ENCODE results near the gene TOLLIP. TPM values are rescaled to one million over a fixed set of nuclear protein-coding genes. Genes with fewer than 3 reads are reported as not detected.

Gene TOLLIP
- total and polyA plus RNA-seq, 9 of the 15 experiments (the other 6 are each of a cell fraction or from before 2014, with no cell fraction given), result 0.23 to 22.8 (median 7.1) TPM

DNA sequence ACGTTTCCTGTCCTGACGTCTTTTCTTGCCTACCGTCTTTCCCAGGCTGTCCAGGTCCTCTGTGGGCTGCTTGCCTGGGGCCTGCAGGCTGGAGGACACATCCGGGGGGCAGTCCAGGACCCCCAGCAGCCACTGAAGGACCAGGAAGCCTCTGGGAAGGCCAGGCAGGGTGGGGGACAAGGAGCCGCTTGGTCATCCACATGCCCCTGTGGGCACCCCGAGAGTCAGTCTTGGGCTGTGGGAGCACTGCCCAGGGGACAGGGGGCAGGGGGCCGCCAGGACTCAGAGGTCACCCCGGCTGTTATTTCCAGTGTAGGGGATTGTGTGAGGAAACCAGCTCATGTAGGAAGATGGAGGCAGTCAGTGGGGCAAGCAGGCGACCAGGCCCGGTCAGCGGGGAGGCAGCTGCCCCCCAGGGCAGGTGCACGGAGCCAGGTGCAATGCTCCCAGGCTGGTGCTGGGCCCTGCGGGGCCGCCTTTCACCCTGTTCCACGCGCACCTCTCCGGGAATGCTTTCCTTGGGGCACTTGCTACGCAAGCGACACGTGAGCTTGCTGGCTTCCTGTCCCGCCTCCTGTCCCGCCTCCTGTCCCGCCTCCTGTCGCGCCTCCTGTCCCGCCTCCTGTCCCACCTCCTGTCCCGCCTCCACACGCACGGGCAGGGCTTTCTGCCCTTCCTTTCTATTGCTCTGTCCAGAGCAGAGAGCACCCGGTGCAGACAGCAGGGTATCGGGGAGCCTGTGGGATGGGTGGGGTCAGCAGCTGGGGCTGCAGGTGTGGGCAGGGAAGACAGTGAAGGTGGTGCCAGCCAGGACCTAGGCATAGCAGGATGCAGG, 47.0 kb downstream of the TOLLIP start (continued):
- no peak for TF ChIP-seq CAMTA2 (CRISPR knock-in tag; conservative IDR thresholded peaks at IDR 0.05)
- TF ChIP-seq FOXK1 (CRISPR knock-in tag; IDR thresholded peaks at IDR 0.05; ENCODE audit: borderline replicate concordance), result no peak
- peak; percentile 80 for TF ChIP-seq PHF20 (IDR thresholded peaks at IDR 0.05; ENCODE audit: partially characterized antibody)
- peak; percentile 86 for TF ChIP-seq MYC (IDR thresholded peaks at IDR 0.05; ENCODE audit: low read depth, low read length)
- TF ChIP-seq MYC (CRISPR knock-in tag; IDR thresholded peaks at IDR 0.05; ENCODE audit: borderline replicate concordance, low read depth), result no peak
- TF ChIP-seq PCBP1 (IDR thresholded peaks at IDR 0.05; ENCODE audit: low read depth, low read length, poor library complexity, severe bottlenecking), result no peak
- TF ChIP-seq CXXC5 (CRISPR knock-in tag; IDR thresholded peaks at IDR 0.05), result peak; percentile 91
- TF ChIP-seq FOXK2 (conservative IDR thresholded peaks at IDR 0.05 in 1 of 2, IDR thresholded peaks at IDR 0.05 in 1 of 2; ENCODE audit: low read depth in 2 of 2), result peak; percentile 33 to 73; a peak in 2 of 4 replicates
- TF ChIP-seq, protein P1, sequence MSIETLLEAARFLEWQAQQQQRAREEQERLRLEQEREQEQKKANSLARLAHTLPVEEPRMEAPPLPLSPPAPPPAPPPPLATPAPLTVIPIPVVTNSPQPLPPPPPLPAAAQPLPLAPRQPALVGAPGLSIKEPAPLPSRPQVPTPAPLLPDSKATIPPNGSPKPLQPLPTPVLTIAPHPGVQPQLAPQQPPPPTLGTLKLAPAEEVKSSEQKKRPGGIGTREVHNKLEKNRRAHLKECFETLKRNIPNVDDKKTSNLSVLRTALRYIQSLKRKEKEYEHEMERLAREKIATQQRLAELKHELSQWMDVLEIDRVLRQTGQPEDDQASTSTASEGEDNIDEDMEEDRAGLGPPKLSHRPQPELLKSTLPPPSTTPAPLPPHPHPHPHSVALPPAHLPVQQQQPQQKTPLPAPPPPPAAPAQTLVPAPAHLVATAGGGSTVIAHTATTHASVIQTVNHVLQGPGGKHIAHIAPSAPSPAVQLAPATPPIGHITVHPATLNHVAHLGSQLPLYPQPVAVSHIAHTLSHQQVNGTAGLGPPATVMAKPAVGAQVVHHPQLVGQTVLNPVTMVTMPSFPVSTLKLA (conservative IDR thresholded peaks at IDR 0.05), result peak; percentile 87 to 92; a peak in 3 of 4 replicates
- peak; percentile 77 for TF ChIP-seq KDM5B (IDR thresholded peaks at IDR 0.05; ENCODE audit: insufficient replicate concordance, low read depth, low read length)
- no peak for TF ChIP-seq RBM22 (IDR thresholded peaks at IDR 0.05; ENCODE audit: low read depth, low read length, poor library complexity, severe bottlenecking)
- TF ChIP-seq XRCC5 (IDR thresholded peaks at IDR 0.05; ENCODE audit: low read depth, low read length), result peak; percentile 63; the same call in 1 of the 2 replicates
- TF ChIP-seq, protein P2, sequence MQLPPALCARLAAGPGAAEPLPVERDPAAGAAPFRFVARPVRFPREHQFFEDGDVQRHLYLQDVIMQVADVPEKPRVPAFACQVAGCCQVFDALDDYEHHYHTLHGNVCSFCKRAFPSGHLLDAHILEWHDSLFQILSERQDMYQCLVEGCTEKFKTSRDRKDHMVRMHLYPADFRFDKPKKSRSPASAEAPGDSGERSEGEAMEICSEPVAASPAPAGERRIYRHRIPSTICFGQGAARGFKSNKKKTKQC (CRISPR knock-in tag; IDR thresholded peaks at IDR 0.05), result peak; percentile 72
- TF ChIP-seq, protein P3, sequence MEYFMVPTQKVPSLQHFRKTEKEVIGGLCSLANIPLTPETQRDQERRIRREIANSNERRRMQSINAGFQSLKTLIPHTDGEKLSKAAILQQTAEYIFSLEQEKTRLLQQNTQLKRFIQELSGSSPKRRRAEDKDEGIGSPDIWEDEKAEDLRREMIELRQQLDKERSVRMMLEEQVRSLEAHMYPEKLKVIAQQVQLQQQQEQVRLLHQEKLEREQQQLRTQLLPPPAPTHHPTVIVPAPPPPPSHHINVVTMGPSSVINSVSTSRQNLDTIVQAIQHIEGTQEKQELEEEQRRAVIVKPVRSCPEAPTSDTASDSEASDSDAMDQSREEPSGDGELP (CRISPR knock-in tag; IDR thresholded peaks at IDR 0.05; ENCODE audit: borderline replicate concordance), result peak; percentile 73; the same call in 1 of the 2 replicates
- TF ChIP-seq, protein P4, sequence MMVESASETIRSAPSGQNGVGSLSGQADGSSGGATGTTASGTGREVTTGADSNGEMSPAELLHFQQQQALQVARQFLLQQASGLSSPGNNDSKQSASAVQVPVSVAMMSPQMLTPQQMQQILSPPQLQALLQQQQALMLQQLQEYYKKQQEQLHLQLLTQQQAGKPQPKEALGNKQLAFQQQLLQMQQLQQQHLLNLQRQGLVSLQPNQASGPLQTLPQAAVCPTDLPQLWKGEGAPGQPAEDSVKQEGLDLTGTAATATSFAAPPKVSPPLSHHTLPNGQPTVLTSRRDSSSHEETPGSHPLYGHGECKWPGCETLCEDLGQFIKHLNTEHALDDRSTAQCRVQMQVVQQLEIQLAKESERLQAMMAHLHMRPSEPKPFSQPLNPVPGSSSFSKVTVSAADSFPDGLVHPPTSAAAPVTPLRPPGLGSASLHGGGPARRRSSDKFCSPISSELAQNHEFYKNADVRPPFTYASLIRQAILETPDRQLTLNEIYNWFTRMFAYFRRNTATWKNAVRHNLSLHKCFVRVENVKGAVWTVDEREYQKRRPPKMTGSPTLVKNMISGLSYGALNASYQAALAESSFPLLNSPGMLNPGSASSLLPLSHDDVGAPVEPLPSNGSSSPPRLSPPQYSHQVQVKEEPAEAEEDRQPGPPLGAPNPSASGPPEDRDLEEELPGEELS (CRISPR knock-in tag; IDR thresholded peaks at IDR 0.05; ENCODE audit: borderline replicate concordance), result peak; percentile 59; the same call in 1 of the 2 replicates
- peak; percentile 65 for TF ChIP-seq ETV1 (tag; conservative IDR thresholded peaks at IDR 0.05; ENCODE audit: low read depth)
- TF ChIP-seq, protein P5, sequence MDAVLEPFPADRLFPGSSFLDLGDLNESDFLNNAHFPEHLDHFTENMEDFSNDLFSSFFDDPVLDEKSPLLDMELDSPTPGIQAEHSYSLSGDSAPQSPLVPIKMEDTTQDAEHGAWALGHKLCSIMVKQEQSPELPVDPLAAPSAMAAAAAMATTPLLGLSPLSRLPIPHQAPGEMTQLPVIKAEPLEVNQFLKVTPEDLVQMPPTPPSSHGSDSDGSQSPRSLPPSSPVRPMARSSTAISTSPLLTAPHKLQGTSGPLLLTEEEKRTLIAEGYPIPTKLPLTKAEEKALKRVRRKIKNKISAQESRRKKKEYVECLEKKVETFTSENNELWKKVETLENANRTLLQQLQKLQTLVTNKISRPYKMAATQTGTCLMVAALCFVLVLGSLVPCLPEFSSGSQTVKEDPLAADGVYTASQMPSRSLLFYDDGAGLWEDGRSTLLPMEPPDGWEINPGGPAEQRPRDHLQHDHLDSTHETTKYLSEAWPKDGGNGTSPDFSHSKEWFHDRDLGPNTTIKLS (IDR thresholded peaks at IDR 0.05; ENCODE audit: borderline replicate concordance, low read depth), result peak; percentile 52; the same call in 1 of the 2 replicates
- TF ChIP-seq ESRRA (IDR thresholded peaks at IDR 0.05; ENCODE audit: borderline replicate concordance, low read depth), result peak; percentile 67
- TF ChIP-seq CBFA2T3 (IDR thresholded peaks at IDR 0.05), result no peak

Data from K562 (cell line).